Stomach (tissue), 9 donors: ENCODE results near the gene ACTN4. TPM values are rescaled to one million over a fixed set of nuclear protein-coding genes. Genes with fewer than 3 reads are reported as not detected.
A peak's percentile ranks its signal among the peaks of the same experiment; 100 is the strongest.

Source experiments
- DNase-seq, 2 donors: peaks; one replicate each; pipeline versions ENCODE4 v3.0.0 to v3.0.0-alpha.2; 2013 to 2019
- H3K27ac ChIP-seq, 5 donors: fragments of 200-600 bp in 4 of 5; sonication (generic) in 4 of 5; one replicate each; pipeline ENCODE4 v1.5.1; 2013 to 2019; ENCODE audit warnings: mild to moderate bottlenecking in 1 of 5, moderate library complexity in 1 of 5
- H3K27me3 ChIP-seq, 3 donors: fragments of 200-600 bp; sonication (generic); one replicate each; pipeline ENCODE4 v1.5.1; 2017 to 2019; ENCODE audit warnings: mixed run types in 1 of 3
- H3K36me3 ChIP-seq, 4 donors: fragments of 200-600 bp; sonication (generic); 1 replicate in 3 of 4; 2 replicates in 1 of 4; pipeline ENCODE4 v1.5.1; 2016 to 2019
- H3K4me1 ChIP-seq, 4 donors: fragments of 200-600 bp; sonication (generic); one replicate each; pipeline ENCODE4 v1.5.1; 2016 to 2019
- H3K4me3 ChIP-seq, 4 donors: fragments of 200-600 bp; sonication (generic) in 3 of 4; one replicate each; pipeline ENCODE4 v1.5.1; 2016 to 2019; ENCODE audit warnings: mild to moderate bottlenecking in 1 of 4
- H3K9me3 ChIP-seq, 4 donors: fragments of 200-600 bp; sonication (generic); one replicate each; pipeline ENCODE4 v1.5.1; 2016 to 2019
- CTCF ChIP-seq, 7 experiments: fragments of 450-650 bp in 4 of 7; fragments of 200-600 bp in 3 of 7; sonication (generic) in 3 of 7; IDR thresholded peaks; one replicate each; pipeline ENCODE4 v1.5.1; 2016 to 2019; ENCODE audit warnings: antibody characterized with exemption in 7 of 7, control low read depth in 2 of 7, mild to moderate bottlenecking in 1 of 7
- EP300 ChIP-seq: sonication (generic); formaldehyde crosslinking; IDR thresholded peaks from one replicate; pipeline ENCODE4 v1.6.1; 2017; ENCODE audit warnings: antibody characterized with exemption
- POLR2A ChIP-seq, 4 donors: fragments of 450-650 bp; IDR thresholded peaks; one replicate each; pipeline ENCODE4 v1.6.1; 2016; ENCODE audit warnings: antibody characterized with exemption in 4 of 4, control low read depth in 2 of 4, mild to moderate bottlenecking in 1 of 4, moderate library complexity in 1 of 4
- POLR2AphosphoS5 ChIP-seq, 3 donors: sonication (generic); formaldehyde crosslinking; IDR thresholded peaks; one replicate each; pipeline ENCODE4 v1.6.1; 2016; ENCODE audit warnings: antibody characterized with exemption in 3 of 3
- WGBS, 5 donors: extraction: QIAGEN DNeasy Blood & Tissue Kit in 3 of 5; methylation state at CpG; one replicate each; pipeline versions ENCODE4 v1.1.5 to v1.1.7; 2013 to 2018; 5-methylcytosine and 5-hydroxymethylcytosine counted together
- intact Hi-C: fragments of 100-400 bp; cut with DNase I; formaldehyde crosslinking; loops from one replicate; pipeline ENCODE4 v1.15.1; 2023; ENCODE audit warnings: low total_unique reads
- polyA plus RNA-seq, 3 donors: library from polyadenylated mRNA; stranded (reverse); fragments of 200-250 nt; gene quantifications; one replicate each; pipeline ENCODE4 v1.2.3, GENCODE V29; 2013
- total RNA-seq, 5 donors: library from RNA; depleted of rRNA; stranded (reverse); fragments of >200 nt; gene quantifications; one replicate each; pipeline versions ENCODE4 v1.1.0 to v1.2.3, GENCODE V29; 2014 to 2016
- donor health status: healthy with polysubstance abuse.
- donor health status: Bipolar disorder and iron deficiency.
- donor health status: healthy.

ACTN4 gene
- total and polyA plus RNA-seq, 8 donors = 55.3 to 343 (median 261) TPM

DNA sequence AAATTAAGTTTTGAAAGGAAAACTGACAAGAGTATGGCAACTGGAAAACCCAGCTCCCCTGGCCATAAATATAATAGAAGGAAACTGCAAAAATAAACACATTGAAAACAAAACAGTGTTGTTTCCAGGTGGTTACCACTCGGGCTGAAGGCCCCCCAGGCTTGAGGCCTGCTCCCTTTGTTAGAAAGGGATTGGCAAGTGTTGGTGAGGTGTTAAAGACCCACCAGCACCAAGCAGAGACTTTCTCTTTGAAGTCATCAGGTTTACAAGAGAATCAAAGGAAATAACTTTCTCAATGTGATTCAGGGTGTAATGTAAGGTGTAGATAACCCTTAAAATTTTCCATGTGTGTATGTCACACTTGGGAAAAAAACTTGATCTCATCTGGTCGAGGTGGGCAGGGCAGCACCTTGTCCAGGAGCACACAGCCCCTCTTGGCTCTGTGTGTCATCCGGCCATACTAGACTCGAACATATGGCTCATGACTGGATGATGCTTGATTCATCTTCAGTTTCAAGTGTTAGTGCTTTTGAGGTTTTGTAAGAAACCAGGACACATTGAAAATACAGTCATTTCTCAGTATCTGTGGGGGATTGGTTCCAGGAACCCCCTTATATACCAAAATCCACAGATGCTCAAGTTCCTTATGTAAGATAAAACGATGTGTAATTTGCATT is 7.8 kb downstream of the ACTN4 start:
- TF ChIP-seq CTCF (IDR thresholded peaks at IDR 0.05) (no peak), POLR2AphosphoS5 (IDR thresholded peaks at IDR 0.05) (no peak), EP300 (no peak), POLR2A (IDR thresholded peaks at IDR 0.05) (no peak)
- H3K4me1 ChIP-seq = peaks cover 93 to 100% (median 98%) of the 10 kb centered on the region in 4 donors
- H3K27ac ChIP-seq = peak overlapping the region; percentile 71 to 99 (median 96)
- peaks cover 0 to 6% (median 2%) of the 10 kb centered on the region in 4 donors for H3K36me3 ChIP-seq
- intact Hi-C loops = loop anchor here (10.0 kb wide), 1 partner anchor 50 kb away; no protein-coding TSS in a partner anchor
- DNase-seq = no peak
- no peak overlapping the region for H3K4me3 ChIP-seq
- 36 to 53% (median 46%) methylated on average over 5 of the region's 5 CpGs for WGBS, 5 donors
- H3K27me3 ChIP-seq = no peaks in the 10 kb centered on the region
- H3K9me3 ChIP-seq = no peaks in the 10 kb centered on the region

GRCh38 chr19:38656171-38656981 is 8.9 kb downstream of the ACTN4 start:
- DNase-seq = no peak

DNA sequence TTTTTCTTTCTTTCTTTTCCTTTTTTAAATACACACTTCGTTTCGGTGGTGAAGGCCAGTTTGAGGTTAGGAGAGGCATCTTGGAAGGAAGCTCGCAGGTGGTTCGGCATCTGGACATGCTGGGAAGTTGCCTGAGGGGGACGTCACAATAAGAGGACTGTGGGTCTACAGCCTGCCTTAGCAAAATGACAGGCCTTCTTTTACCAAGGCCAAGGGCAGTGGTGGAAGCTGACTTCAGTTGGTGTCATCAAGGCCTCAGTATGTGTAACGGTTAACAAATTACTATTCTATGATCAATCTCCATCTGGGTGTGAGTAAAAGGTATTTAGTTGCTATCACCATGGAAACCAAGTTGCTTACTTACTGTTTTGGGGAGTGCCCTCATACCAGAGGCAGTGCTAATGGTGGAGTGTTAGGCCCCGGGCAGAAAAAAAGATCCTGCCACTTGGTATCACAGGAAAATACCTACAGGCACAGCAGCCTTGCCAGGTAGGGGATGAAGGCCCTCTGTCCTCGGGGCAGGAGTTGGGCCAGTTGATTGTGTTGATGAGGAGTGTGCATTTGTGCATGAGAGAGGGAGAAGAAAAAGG is 10.3 kb downstream of the ACTN4 start:
- peaks cover 93 to 100% (median 98%) of the 10 kb centered on the region in 4 donors for H3K4me1 ChIP-seq
- peak in 1 of 2 donors; percentile 66 for DNase-seq
- no peak overlapping the region for H3K4me3 ChIP-seq
- H3K36me3 ChIP-seq = peaks cover 0 to 11% (median 8%) of the 10 kb centered on the region in 4 donors
- peak overlapping the region; percentile 53 to 99 (median 96) for H3K27ac ChIP-seq
- no peaks in the 10 kb centered on the region for H3K27me3 ChIP-seq
- no peaks in the 10 kb centered on the region for H3K9me3 ChIP-seq
- intact Hi-C loops = loop anchor here (10.0 kb wide), 1 partner anchor 47 kb away; no protein-coding TSS in a partner anchor
- 49 to 58% (median 57%) methylated on average over 8 of the region's 8 CpGs for WGBS, 5 donors
- TF ChIP-seq EP300 (no peak), POLR2AphosphoS5 (IDR thresholded peaks at IDR 0.05) (peak in 1 of 3 donors; percentile 9), POLR2A (IDR thresholded peaks at IDR 0.05) (no peak), CTCF (IDR thresholded peaks at IDR 0.05) (no peak)

More at GRCh38 chr19:38656171-38656981, 8.9 kb downstream of the ACTN4 start:
- Histone ChIP-seq H3K4me1 (peaks cover 93 to 100% (median 98%) of the 10 kb centered on the region in 4 donors), H3K4me3 (no peak overlapping the region), H3K27ac (peak overlapping the region; percentile 63 to 99 (median 96)), H3K27me3 (no peaks in the 10 kb centered on the region), H3K36me3 (peaks cover 0 to 11% (median 8%) of the 10 kb centered on the region in 4 donors), H3K9me3 (no peaks in the 10 kb centered on the region)
- TF ChIP-seq POLR2AphosphoS5 (IDR thresholded peaks at IDR 0.05) (no peak), POLR2A (IDR thresholded peaks at IDR 0.05) (no peak), EP300 (no peak), CTCF (IDR thresholded peaks at IDR 0.05) (no peak)
- intact Hi-C loops = loop anchor here (10.0 kb wide), 1 partner anchor 48 kb away; no protein-coding TSS in a partner anchor
- WGBS, 5 donors = 60 to 77% (median 71%) methylated on average over 7 of the region's 7 CpGs
